Adrenal gland (tissue), 12 donors: ENCODE measurements around the gene OGFOD2. TPM values are rescaled to one million over a fixed set of nuclear protein-coding genes. Genes with fewer than 3 reads are reported as not detected.

Experiments used
- DNase-seq, 7 donors: peaks; one replicate each; pipeline ENCODE4 v3.0.0-alpha.2; 2019 to 2020
- H3K27ac ChIP-seq, 5 donors: fragments of 200-600 bp; sonication (generic) in 4 of 5; 1 replicate in 3 of 5; 2 replicates in 2 of 5; pipeline versions ENCODE4 v1.5.1 to v1.8.0; 2016 to 2020; ENCODE audit warnings: mild to moderate bottlenecking in 1 of 5
- H3K27me3 ChIP-seq: fragments of 200-600 bp; 2 replicates; pipeline ENCODE4 v1.8.0; 2021
- H3K36me3 ChIP-seq, 2 donors: fragments of 200-600 bp; replicated peaks in 1 of 2; 1 replicate in 1 of 2; 2 replicates in 1 of 2; pipeline versions ENCODE4 v1.5.1 to v1.8.0; 2018 to 2022
- H3K4me1 ChIP-seq, 2 donors: fragments of 200-600 bp; replicated peaks in 1 of 2; 1 replicate in 1 of 2; 2 replicates in 1 of 2; pipeline versions ENCODE4 v1.5.1 to v1.8.0; 2018 to 2021
- H3K4me3 ChIP-seq, 4 donors: fragments of 200-600 bp; sonication (generic) in 3 of 4; one replicate each; pipeline ENCODE4 v1.5.1; 2016 to 2018
- H3K9me3 ChIP-seq, 3 donors: fragments of 200-600 bp; sonication (generic) in 1 of 3; replicated peaks in 1 of 3; 1 replicate in 2 of 3; 2 replicates in 1 of 3; pipeline versions ENCODE4 v1.5.1 to v1.8.0; 2016 to 2021
- POLR2A ChIP-seq, 2 donors: fragments of 450-650 bp; IDR thresholded peaks; one replicate each; pipeline ENCODE4 v1.6.1; 2017; ENCODE audit warnings: antibody characterized with exemption in 2 of 2, mild to moderate bottlenecking in 2 of 2, moderate library complexity in 1 of 2
- WGBS, 4 donors: extraction: QIAGEN DNeasy Blood & Tissue Kit in 2 of 4; methylation state at CpG; one replicate each; pipeline versions ENCODE4 v1.1.5 to v1.1.7; 2013 to 2017; 5-methylcytosine and 5-hydroxymethylcytosine counted together
- intact Hi-C, 2 donors: fragments of 100-400 bp; cut with DNase I; formaldehyde crosslinking; loops; one replicate each; pipeline versions ENCODE4 v1.14.1 to v1.15.0; 2022 to 2023
- polyA plus RNA-seq, 3 donors: library from polyadenylated mRNA; stranded (reverse); fragments of 200-250 nt in 2 of 3; fragments of 350-450 nt in 1 of 3; fragmentation: Illumina TruSeq in 1 of 3; extraction: RNeasy Lipid Tissue Mini Kit (QIAGEN cat#74804) in 1 of 3; gene quantifications; one replicate each; pipeline ENCODE4 v1.2.3, GENCODE V29; 2013 to 2014
- total RNA-seq, 9 donors: library from RNA; depleted of rRNA in 4 of 9; stranded (reverse); fragments of >200 nt in 4 of 9; fragments of 120-200 nt in 1 of 9; fragmentation: NEBNext Ultra II Directional in 1 of 9; extraction: Animal tissue kit (Norgen Biotek cat#: 25700) in 1 of 9; gene quantifications; one replicate each; pipeline versions ENCODE4 v1.1.0 to v1.2.4, GENCODE V29; 2013 to 2023
- TF ChIP-seq, protein P1 (sequence below), 6 experiments: fragments of 450-650 bp in 4 of 6; fragments of 200-600 bp in 2 of 6; sonication (generic) in 1 of 6; IDR thresholded peaks; 1 replicate in 5 of 6; 2 replicates in 1 of 6; pipeline versions ENCODE4 v1.5.1 to v1.8.0; 2016 to 2021; ENCODE audit warnings: antibody characterized with exemption in 6 of 6, mild to moderate bottlenecking in 2 of 6, moderate library complexity in 1 of 6
- donor health status: healthy with polysubstance abuse.
- donor health status: Bipolar disorder and iron deficiency.
- donor health status: DM: yes; HTN: yes; CAD: no.
- donor health status: DM: no; HTN: no; CAD: no.
- donor health status: DM: no; HTN: no; CAD: no.
- donor health status: DM: yes; HTN: yes; CAD: no.

The OGFOD2 gene
- total and polyA plus RNA-seq, 12 donors, result 6.2 to 44.8 (median 20.3) TPM

DNA sequence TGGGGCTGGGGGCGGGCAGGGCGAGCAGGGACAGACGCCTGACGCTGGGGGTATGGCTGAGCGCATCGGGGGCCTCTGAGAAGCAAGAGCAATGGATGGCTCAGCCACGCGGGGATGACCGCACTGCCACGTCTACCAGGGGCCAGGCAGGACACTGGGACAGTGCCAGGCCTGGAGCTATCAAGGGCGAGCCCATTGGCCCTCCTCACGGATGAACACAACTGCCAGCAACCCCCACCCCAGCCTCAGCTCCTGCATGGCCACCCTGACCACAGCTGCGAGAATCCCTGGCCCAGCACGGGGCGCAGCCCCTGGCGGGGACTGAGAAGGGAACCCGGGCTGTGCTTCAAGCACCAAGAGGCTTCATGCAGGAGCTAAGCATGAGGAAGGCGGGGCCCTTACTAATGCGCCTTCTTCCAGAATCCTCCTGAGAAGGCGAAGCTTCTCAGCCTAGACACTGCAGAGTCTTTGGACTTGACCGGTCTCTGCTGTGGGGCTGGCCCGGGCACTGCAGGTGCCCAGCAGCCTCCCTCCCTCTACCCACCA, 14.9 kb downstream of the OGFOD2 start:
- DNase-seq, result no peak

DNA sequence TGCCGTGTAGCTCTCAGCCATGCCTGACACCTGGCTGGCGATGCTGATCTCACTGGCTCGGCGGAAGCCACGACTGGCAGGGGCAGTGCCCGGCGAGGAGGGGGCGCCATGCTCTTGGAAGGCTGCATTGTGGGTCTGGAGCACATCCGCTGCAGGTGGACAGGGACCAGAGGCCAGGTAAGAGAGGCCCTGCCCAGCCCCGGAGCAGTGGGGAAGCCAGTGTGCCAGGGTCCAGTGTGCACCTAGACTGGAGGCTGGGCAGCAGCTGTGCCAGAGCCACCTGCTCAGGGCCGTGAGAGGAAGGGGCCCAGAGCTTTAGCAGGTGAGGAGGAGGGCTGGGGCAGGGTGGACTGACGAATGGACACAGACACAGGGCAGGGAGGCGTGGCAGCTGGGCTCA, 15.5 kb downstream of the OGFOD2 start:
- H3K36me3 ChIP-seq, result peaks cover 0 to 69% of the 10 kb centered on the region in 2 donors
- no peaks in the 10 kb centered on the region for H3K27me3 ChIP-seq

More for the DNA sequence above, 14.9 kb downstream of the OGFOD2 start:
- H3K9me3 ChIP-seq, result no peaks in the 10 kb centered on the region
- peaks cover 7 to 11% of the 10 kb centered on the region in 2 donors for H3K4me1 ChIP-seq
- no peaks in the 10 kb centered on the region for H3K27me3 ChIP-seq
- WGBS, 4 donors, result 89 to 94% (median 94%) methylated on average over 10 to 22 of the region's 22 CpGs
- intact Hi-C loops, result loop anchor here (5.0 kb wide), 2 partner anchors 172 to 247 kb away; no protein-coding TSS in a partner anchor
- H3K4me3 ChIP-seq, result no peak overlapping the region
- no peak for TF ChIP-seq POLR2A (IDR thresholded peaks at IDR 0.05)
- TF ChIP-seq, protein P1, sequence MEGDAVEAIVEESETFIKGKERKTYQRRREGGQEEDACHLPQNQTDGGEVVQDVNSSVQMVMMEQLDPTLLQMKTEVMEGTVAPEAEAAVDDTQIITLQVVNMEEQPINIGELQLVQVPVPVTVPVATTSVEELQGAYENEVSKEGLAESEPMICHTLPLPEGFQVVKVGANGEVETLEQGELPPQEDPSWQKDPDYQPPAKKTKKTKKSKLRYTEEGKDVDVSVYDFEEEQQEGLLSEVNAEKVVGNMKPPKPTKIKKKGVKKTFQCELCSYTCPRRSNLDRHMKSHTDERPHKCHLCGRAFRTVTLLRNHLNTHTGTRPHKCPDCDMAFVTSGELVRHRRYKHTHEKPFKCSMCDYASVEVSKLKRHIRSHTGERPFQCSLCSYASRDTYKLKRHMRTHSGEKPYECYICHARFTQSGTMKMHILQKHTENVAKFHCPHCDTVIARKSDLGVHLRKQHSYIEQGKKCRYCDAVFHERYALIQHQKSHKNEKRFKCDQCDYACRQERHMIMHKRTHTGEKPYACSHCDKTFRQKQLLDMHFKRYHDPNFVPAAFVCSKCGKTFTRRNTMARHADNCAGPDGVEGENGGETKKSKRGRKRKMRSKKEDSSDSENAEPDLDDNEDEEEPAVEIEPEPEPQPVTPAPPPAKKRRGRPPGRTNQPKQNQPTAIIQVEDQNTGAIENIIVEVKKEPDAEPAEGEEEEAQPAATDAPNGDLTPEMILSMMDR (IDR thresholded peaks at IDR 0.05), result no peak
- H3K36me3 ChIP-seq, result peaks cover 0 to 67% of the 10 kb centered on the region in 2 donors
- H3K27ac ChIP-seq, result no peak overlapping the region

DNA sequence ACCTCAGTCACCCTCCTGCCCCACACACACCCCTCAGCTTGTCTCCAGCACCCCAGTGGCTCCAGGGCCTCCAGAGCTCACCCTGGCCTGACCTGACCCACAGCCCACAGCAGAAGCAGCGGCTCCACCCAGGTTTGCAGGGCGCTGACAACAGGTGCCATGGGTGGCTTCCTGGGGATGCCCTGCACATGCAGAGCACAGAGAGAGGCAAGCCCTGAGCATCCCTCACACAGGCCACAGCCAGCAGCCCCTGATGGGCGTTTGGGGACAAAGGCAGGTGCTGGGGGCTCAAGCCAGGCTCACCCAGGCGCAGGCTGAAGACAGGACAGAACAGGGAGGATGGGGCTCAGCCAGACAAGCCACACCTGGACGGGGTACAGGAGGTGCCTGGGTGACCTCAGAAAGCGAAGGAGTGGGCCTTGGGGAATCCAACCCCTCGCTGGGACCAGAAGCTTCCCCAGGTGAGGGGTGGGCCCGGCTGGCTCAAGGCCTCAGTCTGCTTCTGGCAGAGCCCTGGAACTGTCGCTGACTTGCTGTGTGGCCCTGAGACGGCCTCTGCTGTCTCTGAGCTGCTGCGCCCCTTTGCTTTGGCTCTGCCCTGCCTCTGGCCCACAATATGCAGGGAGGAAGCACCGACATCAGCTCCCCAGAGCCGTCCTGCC, 16.0 kb downstream of the OGFOD2 start:
- intact Hi-C loops, result no loop called here
- TF ChIP-seq, protein P1 (IDR thresholded peaks at IDR 0.05), result no peak
- TF ChIP-seq POLR2A (IDR thresholded peaks at IDR 0.05), result no peak
- Histone ChIP-seq H3K4me3 (no peak overlapping the region), H3K27ac (no peak overlapping the region), H3K27me3 (no peaks in the 10 kb centered on the region), H3K9me3 (no peaks in the 10 kb centered on the region), H3K36me3 (peaks cover 0 to 64% of the 10 kb centered on the region in 2 donors), H3K4me1 (no peaks in the 10 kb centered on the region)
- WGBS, 4 donors, result 90 to 96% (median 92%) methylated on average over 3 to 13 of the region's 13 CpGs
- no peak for DNase-seq

More for the DNA sequence above, 15.5 kb downstream of the OGFOD2 start:
- no peak overlapping the region for H3K27ac ChIP-seq
- no peaks in the 10 kb centered on the region for H3K9me3 ChIP-seq
- no peak for TF ChIP-seq POLR2A (IDR thresholded peaks at IDR 0.05)
- TF ChIP-seq, protein P1 (IDR thresholded peaks at IDR 0.05), result no peak
- H3K4me1 ChIP-seq, result peaks cover under 1 to 4% of the 10 kb centered on the region in 2 donors
- intact Hi-C loops, result no loop called here
- 89 to 96% (median 91%) methylated on average over 4 to 13 of the region's 13 CpGs for WGBS, 4 donors
- no peak for DNase-seq
- H3K4me3 ChIP-seq, result no peak overlapping the region

DNA sequence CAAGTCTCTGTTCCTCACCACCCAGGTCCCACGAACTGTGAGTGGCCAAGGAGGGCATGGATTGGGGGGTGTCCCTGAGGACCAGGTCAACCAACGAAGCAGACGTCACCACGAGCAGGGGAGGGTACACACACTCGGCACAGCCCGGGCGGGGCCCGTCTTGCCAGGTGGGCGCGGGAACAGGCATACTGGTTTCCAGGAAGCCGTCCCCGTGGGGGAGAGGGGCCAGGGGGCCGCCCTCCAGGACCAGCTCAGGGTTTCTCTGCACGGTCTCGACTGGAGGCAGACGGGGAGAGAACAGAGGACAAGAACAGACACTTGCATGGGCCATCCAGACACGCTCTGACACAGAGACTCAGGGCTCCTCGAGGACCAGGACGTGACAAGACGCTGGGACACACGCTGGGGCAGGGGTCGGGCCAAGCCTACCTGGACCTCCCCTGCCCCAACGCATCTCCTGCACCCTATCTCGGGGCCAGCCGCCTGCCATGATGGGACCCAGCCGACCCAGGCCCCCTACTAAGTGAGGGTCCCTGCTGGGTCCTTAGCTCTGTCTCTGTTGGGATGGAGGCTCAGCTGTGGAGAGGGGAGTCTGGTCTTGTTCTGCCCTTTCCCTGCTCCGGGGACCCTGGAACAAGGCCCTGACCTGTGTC, 16.7 kb downstream of the OGFOD2 start:
- 86 to 94% (median 88%) methylated on average over 19 to 27 of the region's 27 CpGs for WGBS, 4 donors
- Histone ChIP-seq H3K9me3 (no peaks in the 10 kb centered on the region), H3K4me3 (no peak overlapping the region), H3K4me1 (no peaks in the 10 kb centered on the region), H3K27me3 (no peaks in the 10 kb centered on the region), H3K27ac (no peak overlapping the region), H3K36me3 (peaks cover 0 to 63% of the 10 kb centered on the region in 2 donors)
- DNase-seq, result no peak
- no peak for TF ChIP-seq POLR2A (IDR thresholded peaks at IDR 0.05)
- TF ChIP-seq, protein P1 (IDR thresholded peaks at IDR 0.05), result no peak
- intact Hi-C loops, result no loop called here
